ENCODE results near the gene SYCE3. TPM values are rescaled to one million over a fixed set of nuclear protein-coding genes. Genes with fewer than 3 reads are reported as not detected.

The SYCE3 gene
- total and polyA plus RNA-seq, 2 experiments from 2014 or later: not detected

DNA sequence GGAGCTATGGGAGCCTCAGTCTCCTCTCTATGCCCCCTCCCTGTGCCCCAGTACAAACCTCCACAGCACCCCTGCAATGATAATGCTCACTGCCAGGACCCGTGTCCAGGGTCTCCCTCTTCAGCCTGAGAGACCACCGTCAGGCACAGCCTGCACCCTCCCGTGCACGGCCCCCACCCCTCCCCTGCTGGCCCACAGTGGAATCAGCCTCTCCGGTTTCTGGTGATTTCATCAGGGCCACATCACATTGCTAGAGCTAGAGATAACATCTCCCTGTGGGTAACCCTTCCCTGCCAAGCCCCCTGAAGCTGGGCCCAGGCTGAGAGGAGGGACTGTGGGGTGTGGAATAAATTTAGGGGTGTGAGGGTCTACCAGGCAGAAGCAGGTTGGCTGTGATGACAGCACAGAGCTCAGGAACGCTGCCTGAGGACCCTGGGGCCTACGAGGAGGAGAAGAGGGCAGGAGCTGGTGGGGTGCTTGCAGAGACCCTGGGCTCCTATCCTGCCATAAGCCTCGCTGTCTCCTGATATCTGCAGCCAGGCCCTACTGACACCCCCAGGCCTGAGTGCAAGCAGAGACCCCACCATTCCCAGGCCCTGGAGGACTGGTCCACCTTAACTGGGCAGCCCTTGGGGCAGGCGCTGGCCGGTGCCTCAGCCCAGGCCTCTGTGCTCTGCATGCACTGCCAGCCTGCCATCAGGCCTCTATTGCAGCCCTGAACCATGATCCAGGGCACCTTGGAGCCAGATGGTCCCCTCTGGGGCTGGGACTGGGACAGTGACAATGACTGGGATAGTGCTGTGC is 17.0 kb downstream of the SYCE3 start, which contains the start of gene KLHDC7B:
Gene KLHDC7B (plus strand): TSS at position 378 of the 804 bp plus-strand sequence. CDS start 345 bp downstream, at position 723.
- H3K4me1 Mint-ChIP-seq: no peaks in the 10 kb centered on the region
- no peak within 1 kb of the TSS for H3K4me3 Mint-ChIP-seq
- H3K79me2 ChIP-seq (replicated peaks; ENCODE audit: insufficient read depth): no peaks in the 10 kb centered on the region
- no peaks in the 10 kb centered on the region for H3K9me2 ChIP-seq (ENCODE audit: insufficient read depth)
- H3K27me3 Mint-ChIP-seq (ENCODE audit: insufficient read depth, low read depth, poor library complexity): peaks cover 36% of the 10 kb centered on the region
- H3K27me3 ChIP-seq (ENCODE audit: insufficient read depth): peaks cover 39% of the 10 kb centered on the region
- no peaks in the 10 kb centered on the region for H4K20me1 ChIP-seq (replicated peaks; ENCODE audit: insufficient read depth)
- H3K9me3 Mint-ChIP-seq: no peaks in the 10 kb centered on the region
- ATAC-seq: no peak
- H2AFZ ChIP-seq: no peak within 1 kb of the TSS; the same call in 1 of the 2 replicates
- no peaks in the 10 kb centered on the region for H3K36me3 ChIP-seq (ENCODE audit: insufficient read depth)
- H3F3A ChIP-seq (replicated peaks; ENCODE audit: low read depth): peaks cover 7% of the 10 kb centered on the region; the same call in 1 of the 2 replicates
- no peak within 1 kb of the TSS for H3K27ac Mint-ChIP-seq
- no peak within 1 kb of the TSS for H3K4me2 ChIP-seq
- H3K4me3 ChIP-seq: no peak within 1 kb of the TSS
- H3K27ac ChIP-seq (ENCODE audit: low read depth): no peak within 1 kb of the TSS
- no peaks in the 10 kb centered on the region for H3K36me3 Mint-ChIP-seq (ENCODE audit: low read depth)
- TF ChIP-seq ZNF331 (CRISPR knock-in tag; IDR thresholded peaks at IDR 0.05; ENCODE audit: low read depth) (no peak), ZNF114 (CRISPR knock-in tag; IDR thresholded peaks at IDR 0.05) (no peak), EZH2 (IDR thresholded peaks at IDR 0.05; ENCODE audit: low read depth, unreplicated experiment) (no peak), EZH2phosphoT487 (IDR thresholded peaks at IDR 0.05; ENCODE audit: unreplicated experiment) (no peak)
- H3K4me1 ChIP-seq (ENCODE audit: insufficient read depth): no peaks in the 10 kb centered on the region; the same call in 1 of the 2 replicates
- no peak for DNase-seq (ENCODE audit: low spot score)

DNA sequence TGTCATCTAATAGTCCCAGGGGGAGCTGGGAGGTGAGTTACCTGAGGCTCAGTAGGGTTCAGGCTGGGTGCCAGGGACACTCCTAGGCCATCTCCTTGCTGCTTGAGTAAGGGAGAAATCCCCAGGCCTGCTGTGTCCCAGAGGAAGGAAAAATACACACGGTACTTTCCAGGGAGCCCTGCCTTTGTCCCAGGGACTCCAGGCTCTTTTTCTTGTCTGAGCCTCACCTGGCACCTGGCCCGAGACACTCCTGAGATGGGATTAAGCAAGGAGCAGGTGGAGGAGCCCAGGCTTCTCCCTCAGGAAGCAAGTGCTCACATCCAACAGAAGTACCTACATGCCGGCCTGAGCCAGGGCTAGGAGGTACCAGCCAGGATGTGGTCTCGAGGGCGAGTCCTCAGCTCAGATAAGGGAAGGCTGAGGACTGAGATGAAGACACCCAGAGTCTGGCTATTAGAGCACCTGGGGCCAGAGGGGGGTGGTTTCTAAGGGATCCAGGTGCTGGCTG is 17.9 kb downstream of the SYCE3 start:
- no peak overlapping the region for H3K27ac ChIP-seq (ENCODE audit: low read depth)
- DNase-seq (ENCODE audit: low spot score): no peak
- H4K20me1 ChIP-seq (replicated peaks; ENCODE audit: insufficient read depth): no peaks in the 10 kb centered on the region
- Mint-ChIP-seq H3K4me3 (no peak overlapping the region), H3K27ac (no peak overlapping the region), H3K9me3 (no peaks in the 10 kb centered on the region), H3K4me1 (no peaks in the 10 kb centered on the region), H3K27me3 (ENCODE audit: insufficient read depth, low read depth, poor library complexity) (peaks cover 30% of the 10 kb centered on the region), H3K36me3 (ENCODE audit: low read depth) (no peaks in the 10 kb centered on the region)
- H2AFZ ChIP-seq: peak overlapping the region; percentile 91
- no peaks in the 10 kb centered on the region for H3K9me2 ChIP-seq (ENCODE audit: insufficient read depth)
- no peaks in the 10 kb centered on the region; the same call in 1 of the 2 replicates for H3K4me1 ChIP-seq (ENCODE audit: insufficient read depth)
- ATAC-seq: no peak
- no peaks in the 10 kb centered on the region for H3K79me2 ChIP-seq (replicated peaks; ENCODE audit: insufficient read depth)
- peaks cover 7% of the 10 kb centered on the region; the same call in 1 of the 2 replicates for H3F3A ChIP-seq (replicated peaks; ENCODE audit: low read depth)
- peak overlapping the region; percentile 44; the same call in 1 of the 2 replicates for H3K4me3 ChIP-seq
- no peaks in the 10 kb centered on the region for H3K36me3 ChIP-seq (ENCODE audit: insufficient read depth)
- peak overlapping the region; percentile 73; the same call in 1 of the 2 replicates for H3K4me2 ChIP-seq
- peaks cover 39% of the 10 kb centered on the region for H3K27me3 ChIP-seq (ENCODE audit: insufficient read depth)
- no peak for TF ChIP-seq ZNF331 (CRISPR knock-in tag; IDR thresholded peaks at IDR 0.05; ENCODE audit: low read depth)
- TF ChIP-seq EZH2phosphoT487 (IDR thresholded peaks at IDR 0.05; ENCODE audit: unreplicated experiment): no peak
- no peak for TF ChIP-seq STAT1 (IDR thresholded peaks at IDR 0.05; ENCODE audit: unreplicated experiment)
- no peak for TF ChIP-seq EZH2 (IDR thresholded peaks at IDR 0.05; ENCODE audit: low read depth, unreplicated experiment)
- TF ChIP-seq POLR2AphosphoS5 (IDR thresholded peaks at IDR 0.05; ENCODE audit: low read depth): no peak
- TF ChIP-seq, protein P1, sequence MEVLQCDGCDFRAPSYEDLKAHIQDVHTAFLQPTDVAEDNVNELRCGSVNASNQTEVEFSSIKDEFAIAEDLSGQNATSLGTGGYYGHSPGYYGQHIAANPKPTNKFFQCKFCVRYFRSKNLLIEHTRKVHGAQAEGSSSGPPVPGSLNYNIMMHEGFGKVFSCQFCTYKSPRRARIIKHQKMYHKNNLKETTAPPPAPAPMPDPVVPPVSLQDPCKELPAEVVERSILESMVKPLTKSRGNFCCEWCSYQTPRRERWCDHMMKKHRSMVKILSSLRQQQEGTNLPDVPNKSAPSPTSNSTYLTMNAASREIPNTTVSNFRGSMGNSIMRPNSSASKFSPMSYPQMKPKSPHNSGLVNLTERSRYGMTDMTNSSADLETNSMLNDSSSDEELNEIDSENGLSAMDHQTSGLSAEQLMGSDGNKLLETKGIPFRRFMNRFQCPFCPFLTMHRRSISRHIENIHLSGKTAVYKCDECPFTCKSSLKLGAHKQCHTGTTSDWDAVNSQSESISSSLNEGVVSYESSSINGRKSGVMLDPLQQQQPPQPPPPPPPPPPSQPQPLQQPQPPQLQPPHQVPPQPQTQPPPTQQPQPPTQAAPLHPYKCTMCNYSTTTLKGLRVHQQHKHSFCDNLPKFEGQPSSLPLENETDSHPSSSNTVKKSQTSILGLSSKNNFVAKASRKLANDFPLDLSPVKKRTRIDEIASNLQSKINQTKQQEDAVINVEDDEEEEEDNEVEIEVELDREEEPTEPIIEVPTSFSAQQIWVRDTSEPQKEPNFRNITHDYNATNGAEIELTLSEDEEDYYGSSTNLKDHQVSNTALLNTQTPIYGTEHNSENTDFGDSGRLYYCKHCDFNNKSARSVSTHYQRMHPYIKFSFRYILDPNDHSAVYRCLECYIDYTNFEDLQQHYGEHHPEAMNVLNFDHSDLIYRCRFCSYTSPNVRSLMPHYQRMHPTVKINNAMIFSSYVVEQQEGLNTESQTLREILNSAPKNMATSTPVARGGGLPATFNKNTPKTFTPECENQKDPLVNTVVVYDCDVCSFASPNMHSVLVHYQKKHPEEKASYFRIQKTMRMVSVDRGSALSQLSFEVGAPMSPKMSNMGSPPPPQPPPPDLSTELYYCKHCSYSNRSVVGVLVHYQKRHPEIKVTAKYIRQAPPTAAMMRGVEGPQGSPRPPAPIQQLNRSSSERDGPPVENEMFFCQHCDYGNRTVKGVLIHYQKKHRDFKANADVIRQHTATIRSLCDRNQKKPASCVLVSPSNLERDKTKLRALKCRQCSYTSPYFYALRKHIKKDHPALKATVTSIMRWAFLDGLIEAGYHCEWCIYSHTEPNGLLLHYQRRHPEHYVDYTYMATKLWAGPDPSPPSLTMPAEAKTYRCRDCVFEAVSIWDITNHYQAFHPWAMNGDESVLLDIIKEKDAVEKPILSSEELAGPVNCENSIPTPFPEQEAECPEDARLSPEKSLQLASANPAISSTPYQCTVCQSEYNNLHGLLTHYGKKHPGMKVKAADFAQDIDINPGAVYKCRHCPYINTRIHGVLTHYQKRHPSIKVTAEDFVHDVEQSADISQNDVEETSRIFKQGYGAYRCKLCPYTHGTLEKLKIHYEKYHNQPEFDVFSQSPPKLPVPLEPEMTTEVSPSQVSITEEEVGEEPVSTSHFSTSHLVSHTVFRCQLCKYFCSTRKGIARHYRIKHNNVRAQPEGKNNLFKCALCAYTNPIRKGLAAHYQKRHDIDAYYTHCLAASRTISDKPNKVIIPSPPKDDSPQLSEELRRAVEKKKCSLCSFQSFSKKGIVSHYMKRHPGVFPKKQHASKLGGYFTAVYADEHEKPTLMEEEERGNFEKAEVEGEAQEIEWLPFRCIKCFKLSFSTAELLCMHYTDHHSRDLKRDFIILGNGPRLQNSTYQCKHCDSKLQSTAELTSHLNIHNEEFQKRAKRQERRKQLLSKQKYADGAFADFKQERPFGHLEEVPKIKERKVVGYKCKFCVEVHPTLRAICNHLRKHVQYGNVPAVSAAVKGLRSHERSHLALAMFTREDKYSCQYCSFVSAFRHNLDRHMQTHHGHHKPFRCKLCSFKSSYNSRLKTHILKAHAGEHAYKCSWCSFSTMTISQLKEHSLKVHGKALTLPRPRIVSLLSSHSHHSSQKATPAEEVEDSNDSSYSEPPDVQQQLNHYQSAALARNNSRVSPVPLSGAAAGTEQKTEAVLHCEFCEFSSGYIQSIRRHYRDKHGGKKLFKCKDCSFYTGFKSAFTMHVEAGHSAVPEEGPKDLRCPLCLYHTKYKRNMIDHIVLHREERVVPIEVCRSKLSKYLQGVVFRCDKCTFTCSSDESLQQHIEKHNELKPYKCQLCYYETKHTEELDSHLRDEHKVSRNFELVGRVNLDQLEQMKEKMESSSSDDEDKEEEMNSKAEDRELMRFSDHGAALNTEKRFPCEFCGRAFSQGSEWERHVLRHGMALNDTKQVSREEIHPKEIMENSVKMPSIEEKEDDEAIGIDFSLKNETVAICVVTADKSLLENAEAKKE (CRISPR knock-in tag; IDR thresholded peaks at IDR 0.05): no peak
- TF ChIP-seq NANOG (IDR thresholded peaks at IDR 0.05; ENCODE audit: borderline replicate concordance): no peak
- TF ChIP-seq, protein P2, sequence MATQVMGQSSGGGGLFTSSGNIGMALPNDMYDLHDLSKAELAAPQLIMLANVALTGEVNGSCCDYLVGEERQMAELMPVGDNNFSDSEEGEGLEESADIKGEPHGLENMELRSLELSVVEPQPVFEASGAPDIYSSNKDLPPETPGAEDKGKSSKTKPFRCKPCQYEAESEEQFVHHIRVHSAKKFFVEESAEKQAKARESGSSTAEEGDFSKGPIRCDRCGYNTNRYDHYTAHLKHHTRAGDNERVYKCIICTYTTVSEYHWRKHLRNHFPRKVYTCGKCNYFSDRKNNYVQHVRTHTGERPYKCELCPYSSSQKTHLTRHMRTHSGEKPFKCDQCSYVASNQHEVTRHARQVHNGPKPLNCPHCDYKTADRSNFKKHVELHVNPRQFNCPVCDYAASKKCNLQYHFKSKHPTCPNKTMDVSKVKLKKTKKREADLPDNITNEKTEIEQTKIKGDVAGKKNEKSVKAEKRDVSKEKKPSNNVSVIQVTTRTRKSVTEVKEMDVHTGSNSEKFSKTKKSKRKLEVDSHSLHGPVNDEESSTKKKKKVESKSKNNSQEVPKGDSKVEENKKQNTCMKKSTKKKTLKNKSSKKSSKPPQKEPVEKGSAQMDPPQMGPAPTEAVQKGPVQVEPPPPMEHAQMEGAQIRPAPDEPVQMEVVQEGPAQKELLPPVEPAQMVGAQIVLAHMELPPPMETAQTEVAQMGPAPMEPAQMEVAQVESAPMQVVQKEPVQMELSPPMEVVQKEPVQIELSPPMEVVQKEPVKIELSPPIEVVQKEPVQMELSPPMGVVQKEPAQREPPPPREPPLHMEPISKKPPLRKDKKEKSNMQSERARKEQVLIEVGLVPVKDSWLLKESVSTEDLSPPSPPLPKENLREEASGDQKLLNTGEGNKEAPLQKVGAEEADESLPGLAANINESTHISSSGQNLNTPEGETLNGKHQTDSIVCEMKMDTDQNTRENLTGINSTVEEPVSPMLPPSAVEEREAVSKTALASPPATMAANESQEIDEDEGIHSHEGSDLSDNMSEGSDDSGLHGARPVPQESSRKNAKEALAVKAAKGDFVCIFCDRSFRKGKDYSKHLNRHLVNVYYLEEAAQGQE (IDR thresholded peaks at IDR 0.05; ENCODE audit: unreplicated experiment): no peak
- TF ChIP-seq ZNF114 (CRISPR knock-in tag; IDR thresholded peaks at IDR 0.05): no peak

All from GM23338 (cell line).